ENCODE results near the gene DHX36. TPM values are rescaled to one million over a fixed set of nuclear protein-coding genes. Genes with fewer than 3 reads are reported as not detected.

The DHX36 gene
- total RNA-seq, 1 experiment from 2014 or later = 34.5 TPM

DNA sequence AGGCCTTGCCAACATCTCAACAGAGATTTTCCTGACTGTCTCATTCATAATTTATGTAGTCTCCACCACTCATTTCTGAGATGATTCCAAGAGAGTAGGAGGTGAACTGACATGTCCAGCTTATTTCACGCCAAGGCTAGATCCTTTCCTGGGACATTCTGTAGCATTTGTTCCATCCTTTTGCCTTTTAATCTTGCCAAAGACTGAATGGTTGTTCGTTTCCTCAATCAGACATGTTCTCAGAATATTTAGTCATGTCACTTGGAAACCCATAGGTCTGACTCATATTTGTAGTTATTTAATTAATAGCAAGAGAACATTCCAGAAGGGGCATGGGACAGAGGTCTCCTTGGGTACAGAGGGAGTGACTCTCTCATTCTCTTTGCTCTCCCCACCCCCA lies 80.9 kb downstream of the DHX36 start:
- H3K9ac ChIP-seq (ENCODE audit: low read length) = no peak overlapping the region
- no peaks in the 10 kb centered on the region for H3K27me3 ChIP-seq (ENCODE audit: low read length)
- DNase-seq = peak; percentile 21
- no peaks in the 10 kb centered on the region; the same call in 1 of the 2 replicates for H3K36me3 ChIP-seq (ENCODE audit: low read depth, low read length)
- H2AFZ ChIP-seq (ENCODE audit: low read length) = no peak overlapping the region
- CTCF ChIA-PET = no interaction called here
- TF ChIP-seq EZH2phosphoT487 (IDR thresholded peaks at IDR 0.05; ENCODE audit: borderline replicate concordance, low read length) = no peak
- TF ChIP-seq, protein P1, sequence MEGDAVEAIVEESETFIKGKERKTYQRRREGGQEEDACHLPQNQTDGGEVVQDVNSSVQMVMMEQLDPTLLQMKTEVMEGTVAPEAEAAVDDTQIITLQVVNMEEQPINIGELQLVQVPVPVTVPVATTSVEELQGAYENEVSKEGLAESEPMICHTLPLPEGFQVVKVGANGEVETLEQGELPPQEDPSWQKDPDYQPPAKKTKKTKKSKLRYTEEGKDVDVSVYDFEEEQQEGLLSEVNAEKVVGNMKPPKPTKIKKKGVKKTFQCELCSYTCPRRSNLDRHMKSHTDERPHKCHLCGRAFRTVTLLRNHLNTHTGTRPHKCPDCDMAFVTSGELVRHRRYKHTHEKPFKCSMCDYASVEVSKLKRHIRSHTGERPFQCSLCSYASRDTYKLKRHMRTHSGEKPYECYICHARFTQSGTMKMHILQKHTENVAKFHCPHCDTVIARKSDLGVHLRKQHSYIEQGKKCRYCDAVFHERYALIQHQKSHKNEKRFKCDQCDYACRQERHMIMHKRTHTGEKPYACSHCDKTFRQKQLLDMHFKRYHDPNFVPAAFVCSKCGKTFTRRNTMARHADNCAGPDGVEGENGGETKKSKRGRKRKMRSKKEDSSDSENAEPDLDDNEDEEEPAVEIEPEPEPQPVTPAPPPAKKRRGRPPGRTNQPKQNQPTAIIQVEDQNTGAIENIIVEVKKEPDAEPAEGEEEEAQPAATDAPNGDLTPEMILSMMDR (conservative IDR thresholded peaks at IDR 0.05; ENCODE audit: low read depth, low read length) = no peak
- no peak for TF ChIP-seq EZH2 (IDR thresholded peaks at IDR 0.05; ENCODE audit: low read length, unreplicated experiment)
- ATAC-seq = peak; percentile 62
- no peaks in the 10 kb centered on the region for H3K79me2 ChIP-seq (ENCODE audit: low read length)
- no TSS peak for BruUV-seq (replicated peaks)
- POLR2A ChIA-PET (ENCODE audit: unreplicated experiment) = no interaction called here
- peak overlapping the region; percentile 2; the same call in 1 of the 2 replicates for H3K27ac ChIP-seq (ENCODE audit: low read length)
- no peaks in the 10 kb centered on the region for H4K20me1 ChIP-seq (ENCODE audit: low read length)
- no peak overlapping the region for H3K4me2 ChIP-seq (ENCODE audit: low read length)
- no peak overlapping the region for H3K4me3 ChIP-seq (ENCODE audit: low read length)
- H3K9me2 ChIP-seq (replicated peaks; ENCODE audit: low read length) = no peaks in the 10 kb centered on the region
- H3F3A ChIP-seq (ENCODE audit: low read length, unreplicated experiment) = no peaks in the 10 kb centered on the region
- peaks cover 7% of the 10 kb centered on the region for H3K4me1 ChIP-seq (ENCODE audit: insufficient read depth, low read length)
- H3K9me3 ChIP-seq (ENCODE audit: low read length) = no peaks in the 10 kb centered on the region
- intact Hi-C loops (cut with micrococcal nuclease) = no loop called here

DNA sequence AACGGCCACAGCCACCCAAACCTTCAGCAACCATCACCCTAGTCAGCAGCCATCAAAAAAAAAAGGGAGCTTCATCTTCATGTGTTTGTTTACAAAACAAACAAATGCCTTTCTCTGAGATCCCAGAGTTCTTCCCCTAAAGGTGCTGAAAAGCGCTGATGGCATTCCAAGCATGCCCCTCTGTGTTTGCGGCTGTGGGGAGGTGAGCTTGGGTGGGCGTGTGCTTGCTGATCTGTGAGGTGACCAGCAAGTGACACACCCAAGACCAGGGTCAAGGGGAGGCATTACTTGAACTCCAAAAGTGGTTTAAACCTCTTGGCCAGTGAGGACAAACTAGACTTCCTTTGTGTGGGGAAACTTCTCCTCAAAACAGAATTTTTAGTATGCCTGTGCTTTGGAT lies 81.5 kb downstream of the DHX36 start:
- ChIA-PET POLR2A (ENCODE audit: unreplicated experiment) (no interaction called here), CTCF (no interaction called here)
- Histone ChIP-seq H3K4me3 (ENCODE audit: low read length) (no peak overlapping the region), H3K27me3 (ENCODE audit: low read length) (no peaks in the 10 kb centered on the region), H3F3A (ENCODE audit: low read length, unreplicated experiment) (no peaks in the 10 kb centered on the region), H3K4me2 (ENCODE audit: low read length) (no peak overlapping the region), H3K4me1 (ENCODE audit: insufficient read depth, low read length) (peaks cover 8% of the 10 kb centered on the region), H2AFZ (ENCODE audit: low read length) (no peak overlapping the region), H3K9ac (ENCODE audit: low read length) (no peak overlapping the region), H3K27ac (ENCODE audit: low read length) (no peak overlapping the region; the same call in 1 of the 2 replicates), H4K20me1 (ENCODE audit: low read length) (no peaks in the 10 kb centered on the region), H3K79me2 (ENCODE audit: low read length) (no peaks in the 10 kb centered on the region), H3K36me3 (ENCODE audit: low read depth, low read length) (no peaks in the 10 kb centered on the region; the same call in 1 of the 2 replicates), H3K9me3 (ENCODE audit: low read length) (no peaks in the 10 kb centered on the region), H3K9me2 (replicated peaks; ENCODE audit: low read length) (no peaks in the 10 kb centered on the region)
- TF ChIP-seq EZH2phosphoT487 (IDR thresholded peaks at IDR 0.05; ENCODE audit: borderline replicate concordance, low read length) = no peak
- no peak for TF ChIP-seq EZH2 (IDR thresholded peaks at IDR 0.05; ENCODE audit: low read length, unreplicated experiment)
- TF ChIP-seq, protein P1 (conservative IDR thresholded peaks at IDR 0.05; ENCODE audit: low read depth, low read length) = no peak
- no TSS peak for BruUV-seq (replicated peaks)
- intact Hi-C loops (cut with micrococcal nuclease) = no loop called here
- DNase-seq (no peak), ATAC-seq (no peak)

DNA sequence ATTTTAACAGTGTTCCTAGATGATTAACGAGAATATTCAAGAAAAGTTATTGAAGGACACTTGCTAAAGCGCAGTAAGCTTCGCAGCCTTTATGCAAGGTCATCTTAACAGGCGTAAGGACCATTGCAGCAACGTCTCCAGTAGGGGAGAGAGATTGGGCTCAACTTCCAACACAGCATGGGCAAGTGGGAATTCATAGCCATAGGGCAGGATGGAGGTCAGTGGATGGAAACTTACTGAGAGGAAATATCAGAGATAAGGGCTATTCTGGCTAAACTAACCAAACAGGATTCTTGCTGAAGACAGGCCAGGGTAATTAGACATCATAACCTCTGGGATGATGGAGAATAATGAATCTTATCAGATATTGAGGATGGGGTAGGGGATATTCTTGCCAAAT lies 82.8 kb downstream of the DHX36 start:
- Histone ChIP-seq H3K9ac (ENCODE audit: low read length) (no peak overlapping the region), H3K4me3 (ENCODE audit: low read length) (no peak overlapping the region), H2AFZ (ENCODE audit: low read length) (no peak overlapping the region), H3K36me3 (ENCODE audit: low read depth, low read length) (no peaks in the 10 kb centered on the region; the same call in 1 of the 2 replicates), H3K27me3 (ENCODE audit: low read length) (no peaks in the 10 kb centered on the region), H3K9me2 (replicated peaks; ENCODE audit: low read length) (no peaks in the 10 kb centered on the region), H4K20me1 (ENCODE audit: low read length) (no peaks in the 10 kb centered on the region), H3K4me2 (ENCODE audit: low read length) (no peak overlapping the region), H3K4me1 (ENCODE audit: insufficient read depth, low read length) (peaks cover 10% of the 10 kb centered on the region), H3F3A (ENCODE audit: low read length, unreplicated experiment) (no peaks in the 10 kb centered on the region), H3K27ac (ENCODE audit: low read length) (no peak overlapping the region), H3K9me3 (ENCODE audit: low read length) (no peaks in the 10 kb centered on the region), H3K79me2 (ENCODE audit: low read length) (no peaks in the 10 kb centered on the region)
- BruUV-seq (replicated peaks) = no TSS peak
- ChIA-PET POLR2A (ENCODE audit: unreplicated experiment) (no interaction called here), CTCF (no interaction called here)
- TF ChIP-seq, protein P1 (conservative IDR thresholded peaks at IDR 0.05; ENCODE audit: low read depth, low read length) = no peak
- TF ChIP-seq EZH2phosphoT487 (IDR thresholded peaks at IDR 0.05; ENCODE audit: borderline replicate concordance, low read length) (no peak), EZH2 (IDR thresholded peaks at IDR 0.05; ENCODE audit: low read length, unreplicated experiment) (no peak)
- intact Hi-C loops (cut with micrococcal nuclease) = no loop called here
- ATAC-seq (no peak), DNase-seq (no peak)
